Activated CD4-positive, alpha-beta T cell treated with anti-CD3 and anti-CD28 coated beads, Interleukin-2, amount 50 U/mL, for 16 hours (primary cell): ENCODE measurements around the gene ARHGAP40.

Experiments
- DNase-seq: peaks from one replicate; pipeline ENCODE4 v3.0.0-alpha.2; 2020

Gene ARHGAP40

GRCh38 chr20:38657390-38657789 is 55.8 kb downstream of the ARHGAP40 start:
- no peak for DNase-seq

- peak; percentile 33 for DNase-seq
These were observed 57.4 kb downstream of the ARHGAP40 start for GRCh38 chr20:38658879-38659596.

GRCh38 chr20:38659597-38659880 is 57.9 kb downstream of the ARHGAP40 start:
- no peak for DNase-seq

- DNase-seq: no peak
These were observed 58.8 kb downstream of the ARHGAP40 start for GRCh38 chr20:38660429-38660828.

GRCh38 chr20:38663660-38664059 is 62.1 kb downstream of the ARHGAP40 start:
- DNase-seq: no peak

- no peak for DNase-seq
These were observed 62.7 kb downstream of the ARHGAP40 start for GRCh38 chr20:38664284-38664683.

- no peak for DNase-seq
These were observed 63.5 kb downstream of the ARHGAP40 start for GRCh38 chr20:38665094-38665493.

GRCh38 chr20:38665506-38666285 is 64.1 kb downstream of the ARHGAP40 start:
- DNase-seq: no peak

- no peak for DNase-seq
These were observed 65.9 kb downstream of the ARHGAP40 start for GRCh38 chr20:38667417-38667956.

GRCh38 chr20:38669688-38670087 is 68.1 kb downstream of the ARHGAP40 start:
- no peak for DNase-seq

- DNase-seq: no peak
These were observed 69.2 kb downstream of the ARHGAP40 start for GRCh38 chr20:38670786-38671185.

- DNase-seq: no peak
These were observed 69.6 kb downstream of the ARHGAP40 start for GRCh38 chr20:38671186-38671585.

- no peak for DNase-seq
These were observed 70.2 kb downstream of the ARHGAP40 start for GRCh38 chr20:38671701-38672292.

- DNase-seq: no peak
These were observed 70.9 kb downstream of the ARHGAP40 start for GRCh38 chr20:38672504-38672903.

- DNase-seq: no peak
These were observed 71.7 kb downstream of the ARHGAP40 start for GRCh38 chr20:38673261-38673660.

GRCh38 chr20:38673725-38674091 is 72.1 kb downstream of the ARHGAP40 start:
- DNase-seq: no peak

- peak; percentile 76 for DNase-seq
These were observed 72.6 kb downstream of the ARHGAP40 start for GRCh38 chr20:38674092-38674764.

GRCh38 chr20:38674765-38675133 is 73.1 kb downstream of the ARHGAP40 start:
- DNase-seq: no peak

- DNase-seq: no peak
These were observed 75.0 kb downstream of the ARHGAP40 start for GRCh38 chr20:38676576-38676975.

- DNase-seq: peak; percentile 8
These were observed 79.1 kb downstream of the ARHGAP40 start for GRCh38 chr20:38680500-38681306.

GRCh38 chr20:38685271-38685670 is 83.7 kb downstream of the ARHGAP40 start:
- DNase-seq: no peak

- peak; percentile 24 for DNase-seq
These were observed 84.4 kb downstream of the ARHGAP40 start for GRCh38 chr20:38685853-38686473.
